ENCODE data around the gene MIR17HG.
"Not testable (repeated sequence)": the region's sequence is repeated elsewhere in the genome, so short reads cannot be mapped to it uniquely, and the experiment has no call there.

The MIR17HG gene

GRCh38 chr13:91347202-91347995 lies at the start of gene MIR17HG:
TSS of gene MIR17HG (plus strand) at chr13:91347687.
- peak; percentile 91 for DNase-seq (ENCODE audit: low spot score)

- no peak for DNase-seq (ENCODE audit: low spot score)
Observed at GRCh38 chr13:91298060-91298459, 49.4 kb upstream of the MIR17HG start.

- DNase-seq (ENCODE audit: low spot score): no peak
Observed at GRCh38 chr13:91302111-91302510, 45.4 kb upstream of the MIR17HG start.

- no peak for DNase-seq (ENCODE audit: low spot score)
Observed at GRCh38 chr13:91303031-91303430, 44.5 kb upstream of the MIR17HG start.

GRCh38 chr13:91304741-91305140 lies 42.7 kb upstream of the MIR17HG start:
- DNase-seq (ENCODE audit: low spot score): no peak

- no peak for DNase-seq (ENCODE audit: low spot score)
Observed at GRCh38 chr13:91305652-91306051, 41.8 kb upstream of the MIR17HG start.

- DNase-seq (ENCODE audit: low spot score): no peak
Observed at GRCh38 chr13:91307887-91308286, 39.6 kb upstream of the MIR17HG start.

- DNase-seq (ENCODE audit: low spot score): peak; percentile 20
Observed at GRCh38 chr13:91308299-91308698, 39.2 kb upstream of the MIR17HG start.

GRCh38 chr13:91311491-91311890 lies 36.0 kb upstream of the MIR17HG start:
- no peak for DNase-seq (ENCODE audit: low spot score)

- DNase-seq (ENCODE audit: low spot score): no peak
Observed at GRCh38 chr13:91312324-91312723, 35.2 kb upstream of the MIR17HG start.

- peak; percentile 16 for DNase-seq (ENCODE audit: low spot score)
Observed at GRCh38 chr13:91313103-91313502, 34.4 kb upstream of the MIR17HG start.

GRCh38 chr13:91313581-91313980 lies 33.9 kb upstream of the MIR17HG start:
- no peak for DNase-seq (ENCODE audit: low spot score)

- DNase-seq (ENCODE audit: low spot score): no peak
Observed at GRCh38 chr13:91314888-91315287, 32.6 kb upstream of the MIR17HG start.

GRCh38 chr13:91318886-91319285 lies 28.6 kb upstream of the MIR17HG start:
- DNase-seq (ENCODE audit: low spot score): no peak

GRCh38 chr13:91319996-91320395 lies 27.5 kb upstream of the MIR17HG start:
- no peak for DNase-seq (ENCODE audit: low spot score)

GRCh38 chr13:91320990-91321389 lies 26.5 kb upstream of the MIR17HG start:
- not testable (repeated sequence) for DNase-seq (ENCODE audit: low spot score)

GRCh38 chr13:91323349-91323748 lies 24.1 kb upstream of the MIR17HG start:
- DNase-seq (ENCODE audit: low spot score): no peak

GRCh38 chr13:91326146-91326545 lies 21.3 kb upstream of the MIR17HG start:
- no peak for DNase-seq (ENCODE audit: low spot score)

- DNase-seq (ENCODE audit: low spot score): no peak
Observed at GRCh38 chr13:91328726-91329125, 18.8 kb upstream of the MIR17HG start.

- no peak for DNase-seq (ENCODE audit: low spot score)
Observed at GRCh38 chr13:91329733-91330132, 17.8 kb upstream of the MIR17HG start.

- DNase-seq (ENCODE audit: low spot score): no peak
Observed at GRCh38 chr13:91331047-91331915, 16.2 kb upstream of the MIR17HG start.

GRCh38 chr13:91346062-91346461 lies 1.4 kb upstream of the MIR17HG start:
- no peak for DNase-seq (ENCODE audit: low spot score)

- peak; percentile 17 for DNase-seq (ENCODE audit: low spot score)
Observed at GRCh38 chr13:91346850-91347201, 661 bp upstream of the MIR17HG start.
